HepG2 (cell line): ENCODE data around the gene CISH. TPM values are rescaled to one million over a fixed set of nuclear protein-coding genes. Genes with fewer than 3 reads are reported as not detected.

ENCODE experiments used
- CC2D1A ChIP-seq: sonication (generic); formaldehyde crosslinking; IDR thresholded peaks from 2 replicates; pipeline ENCODE4 v1.8.1; 2023; ENCODE audit warnings: mild to moderate bottlenecking, missing genetic modification reagents
- CEBPB ChIP-seq: IDR thresholded peaks from 2 replicates; pipeline ENCODE4 v1.6.1; 2011; ENCODE audit warnings: low read depth, low read length, improper control_type of control experiment, borderline replicate concordance
- CHCHD3 ChIP-seq: sonication (generic); formaldehyde crosslinking; IDR thresholded peaks from 2 replicates; pipeline ENCODE4 v1.8.0; 2022; ENCODE audit warnings: mild to moderate bottlenecking, missing genetic modification reagents, moderate library complexity
- GZF1 ChIP-seq: sonication (generic); formaldehyde crosslinking; IDR thresholded peaks from 2 replicates; pipeline ENCODE4 v1.5.1; 2020; ENCODE audit warnings: mild to moderate bottlenecking, missing genetic modification reagents
- HOXA9 ChIP-seq: sonication (generic); formaldehyde crosslinking; IDR thresholded peaks from 2 replicates; pipeline ENCODE4 v1.8.1; 2022; ENCODE audit warnings: missing genetic modification reagents, mild to moderate bottlenecking, moderate library complexity, borderline replicate concordance
- ISL2 ChIP-seq: sonication (generic); formaldehyde crosslinking; IDR thresholded peaks from 2 replicates; pipeline ENCODE4 v1.5.0; 2020; ENCODE audit warnings: missing genetic modification reagents
- KIAA2018 ChIP-seq: sonication (generic); formaldehyde crosslinking; IDR thresholded peaks from 2 replicates; pipeline ENCODE4 v1.5.0; 2020; ENCODE audit warnings: mild to moderate bottlenecking, missing genetic modification reagents, borderline replicate concordance
- SAP130 ChIP-seq: IDR thresholded peaks from 2 replicates; pipeline ENCODE4 v1.6.1; 2016; ENCODE audit warnings: low read depth
- SRSF9 ChIP-seq: fragments of 200-400 bp; formaldehyde crosslinking; IDR thresholded peaks from 2 replicates; pipeline ENCODE4 v1.6.1; 2018; ENCODE audit warnings: borderline replicate concordance, mild to moderate bottlenecking, low read depth, low read length; ENCODE audit not compliant: insufficient read depth, poor library complexity, severe bottlenecking
- ZBTB2 ChIP-seq: sonication (generic); formaldehyde crosslinking; IDR thresholded peaks from 2 replicates; pipeline ENCODE4 v1.8.0; 2022; ENCODE audit warnings: low read depth, missing genetic modification reagents
- ZC3H13 ChIP-seq: sonication (generic); formaldehyde crosslinking; IDR thresholded peaks from 2 replicates; pipeline ENCODE4 v1.8.1; 2023; ENCODE audit warnings: mild to moderate bottlenecking, missing genetic modification reagents, moderate library complexity
- ZFP90 ChIP-seq: sonication (generic); formaldehyde crosslinking; IDR thresholded peaks from 2 replicates; pipeline ENCODE4 v1.8.0; 2022; ENCODE audit warnings: missing genetic modification reagents, mild to moderate bottlenecking, inconsistent platforms, borderline replicate concordance
- ZNF30 ChIP-seq: sonication (generic); formaldehyde crosslinking; IDR thresholded peaks from 2 replicates; pipeline ENCODE4 v1.5.0; 2020; ENCODE audit warnings: mild to moderate bottlenecking, missing genetic modification reagents
- ZNF550 ChIP-seq: sonication (generic); formaldehyde crosslinking; IDR thresholded peaks from 2 replicates; pipeline ENCODE4 v1.4.0; 2020; ENCODE audit warnings: mild to moderate bottlenecking, missing genetic modification reagents, borderline replicate concordance
- polyA plus RNA-seq, 8 experiments: library from polyadenylated mRNA; depleted of rRNA in 3 of 8; stranded (reverse) in 7 of 8; unstranded in 1 of 8; fragments of >200 nt; fragmentation: Illumina TruSeq in 4 of 8; extraction: Trizol in 4 of 8; gene quantifications; 2 replicates each; pipeline versions ENCODE4 v1.2.1 to v1.2.3, GENCODE V29; 2011 to 2016; ENCODE audit warnings: low read depth in 4 of 8, missing spikeins in 1 of 8, mixed read lengths in 1 of 8; ENCODE audit not compliant: insufficient read depth in 1 of 8
- total RNA-seq, 5 experiments: library from RNA; depleted of rRNA; stranded (reverse); fragments of >200 nt; fragmentation: Illumina TruSeq; extraction: Trizol; gene quantifications; 2 replicates each; pipeline ENCODE4 v1.2.3, GENCODE V29; 2016; ENCODE audit warnings: low read depth in 1 of 5
- TF ChIP-seq, protein P1 (sequence below), 2 experiments: fragments of 450-650 bp in 1 of 2; sonication (generic) in 1 of 2; formaldehyde crosslinking; IDR thresholded peaks; 2 replicates each; pipeline versions ENCODE4 v1.5.0 to v1.8.0; 2020 to 2022; ENCODE audit warnings: mild to moderate bottlenecking in 1 of 2, missing genetic modification reagents in 1 of 2
- TF ChIP-seq, protein P2 (sequence below): sonication (generic); formaldehyde crosslinking; IDR thresholded peaks from 2 replicates; pipeline ENCODE4 v1.4.0; 2020; ENCODE audit warnings: missing genetic modification reagents

The CISH gene
- total and polyA plus RNA-seq, 2 of the 13 experiments (the other 11 are each of a cell fraction or from before 2014, with no cell fraction given) = 0.91 to 1.5 TPM

- TF ChIP-seq SRSF9 (no peak), CHCHD3 (0 out of 2 replicates have a peak, but pooled peaks have one; percentile 34), HOXA9 (CRISPR knock-in tag) (peak; percentile 65; the same call in 1 of the 2 replicates), ZFP90 (CRISPR knock-in tag) (peak; percentile 85; the same call in 1 of the 2 replicates), ISL2 (CRISPR knock-in tag) (peak; percentile 55; the same call in 1 of the 2 replicates), KIAA2018 (CRISPR knock-in tag) (no peak), ZNF550 (no peak), SAP130 (CRISPR knock-in tag) (peak; percentile 34), CC2D1A (CRISPR knock-in tag) (0 out of 2 replicates have a peak, but pooled peaks have one; percentile 24), CEBPB (peak; percentile 35; the same call in 1 of the 2 replicates), GZF1 (no peak; the same call in 1 of the 2 replicates), ZBTB2 (0 out of 2 replicates have a peak, but pooled peaks have one; percentile 44), ZNF30 (CRISPR knock-in tag) (no peak), ZC3H13 (CRISPR knock-in tag) (0 out of 2 replicates have a peak, but pooled peaks have one; percentile 45)
- TF ChIP-seq, protein P1, sequence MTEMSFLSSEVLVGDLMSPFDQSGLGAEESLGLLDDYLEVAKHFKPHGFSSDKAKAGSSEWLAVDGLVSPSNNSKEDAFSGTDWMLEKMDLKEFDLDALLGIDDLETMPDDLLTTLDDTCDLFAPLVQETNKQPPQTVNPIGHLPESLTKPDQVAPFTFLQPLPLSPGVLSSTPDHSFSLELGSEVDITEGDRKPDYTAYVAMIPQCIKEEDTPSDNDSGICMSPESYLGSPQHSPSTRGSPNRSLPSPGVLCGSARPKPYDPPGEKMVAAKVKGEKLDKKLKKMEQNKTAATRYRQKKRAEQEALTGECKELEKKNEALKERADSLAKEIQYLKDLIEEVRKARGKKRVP (CRISPR knock-in tag; IDR thresholded peaks at IDR 0.05) = peak in 1 of 2 experiments; percentile 55; a peak in 1 of 4 replicates
- TF ChIP-seq, protein P2, sequence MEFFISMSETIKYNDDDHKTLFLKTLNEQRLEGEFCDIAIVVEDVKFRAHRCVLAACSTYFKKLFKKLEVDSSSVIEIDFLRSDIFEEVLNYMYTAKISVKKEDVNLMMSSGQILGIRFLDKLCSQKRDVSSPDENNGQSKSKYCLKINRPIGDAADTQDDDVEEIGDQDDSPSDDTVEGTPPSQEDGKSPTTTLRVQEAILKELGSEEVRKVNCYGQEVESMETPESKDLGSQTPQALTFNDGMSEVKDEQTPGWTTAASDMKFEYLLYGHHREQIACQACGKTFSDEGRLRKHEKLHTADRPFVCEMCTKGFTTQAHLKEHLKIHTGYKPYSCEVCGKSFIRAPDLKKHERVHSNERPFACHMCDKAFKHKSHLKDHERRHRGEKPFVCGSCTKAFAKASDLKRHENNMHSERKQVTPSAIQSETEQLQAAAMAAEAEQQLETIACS (CRISPR knock-in tag) = 0 out of 2 replicates have a peak, but pooled peaks have one; percentile 32
These were observed 5.7 kb upstream of the CISH start, which contains the start of gene MAPKAPK3 (continued) for GRCh38 chr3:50617096-50617791.
